A673 (cell line): ENCODE results near the gene PSMD7. TPM values are rescaled to one million over a fixed set of nuclear protein-coding genes. Genes with fewer than 3 reads are reported as not detected.

Experiments used
- total RNA-seq: library from RNA; stranded (reverse); gene quantifications from 2 replicates; pipeline ENCODE4 v1.2.3, GENCODE V29; 2021

PSMD7 gene
- total RNA-seq, 1 experiment from 2014 or later, result 188 TPM

Other genes with a start within 250 kb of the PSMD7 start
- gene NPIPB15, start 79.5 kb downstream of the PSMD7 start, total RNA-seq, result 4.3 TPM in 2 replicates
- gene CLEC18B, start 124.7 kb downstream of the PSMD7 start, total RNA-seq, result 32.4 and 37.7 TPM in 2 replicates